HUES6 (cell line): ENCODE measurements around the gene IRGC.
"Not testable (repeated sequence)": the region's sequence is repeated elsewhere in the genome, so short reads cannot be mapped to it uniquely, and the experiment has no call there.

Experiments
- H3K27ac ChIP-seq: 2 replicates; pipeline ENCODE4 v1.7.0; 2013; ENCODE audit warnings: low read depth, mild to moderate bottlenecking, low read length, inconsistent platforms
- H3K27me3 ChIP-seq: 2 replicates; pipeline ENCODE4 v1.6.1; 2013; ENCODE audit warnings: low read length; ENCODE audit not compliant: control insufficient read depth, insufficient read depth
- H3K36me3 ChIP-seq: 2 replicates; pipeline ENCODE4 v1.6.1; 2013; ENCODE audit warnings: low read length; ENCODE audit not compliant: control insufficient read depth, insufficient read depth
- H3K4me1 ChIP-seq: 2 replicates; pipeline ENCODE4 v1.6.1; 2013; ENCODE audit warnings: low read length; ENCODE audit not compliant: control insufficient read depth, insufficient read depth
- H3K4me3 ChIP-seq: 2 replicates; pipeline ENCODE4 v1.5.1; 2013; ENCODE audit warnings: low read depth, low read length
- H3K9ac ChIP-seq: one replicate; pipeline ENCODE4 v1.6.1; 2013; ENCODE audit warnings: mild to moderate bottlenecking, low read length
- H3K9me3 ChIP-seq: 2 replicates; pipeline ENCODE4 v1.6.1; 2013; ENCODE audit warnings: low read depth, low read length; ENCODE audit not compliant: control insufficient read depth, insufficient read depth

The IRGC gene

GRCh38 chr19:43678512-43679261 is 37.2 kb upstream of the IRGC start:
- no peak overlapping the region for H3K27ac ChIP-seq
- no peaks in the 10 kb centered on the region for H3K36me3 ChIP-seq

DNA sequence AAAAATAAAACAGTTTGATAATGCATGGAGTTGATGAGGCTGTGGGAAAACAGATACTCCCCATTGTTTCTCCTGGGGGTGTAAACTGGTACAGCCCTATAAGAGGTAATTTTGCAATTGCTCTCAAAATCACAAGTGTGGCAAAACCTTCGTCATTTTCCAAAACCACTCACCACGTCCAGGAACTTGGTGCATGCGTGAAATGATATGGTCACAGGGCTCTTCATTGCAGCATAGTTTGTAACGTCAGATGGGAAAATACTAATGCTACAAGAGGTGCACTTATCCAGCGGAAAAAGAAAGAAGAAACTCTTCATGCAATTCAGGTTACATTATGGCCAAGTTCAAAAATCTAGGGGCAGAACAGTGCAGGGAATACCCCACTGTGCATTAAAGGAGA is 34.1 kb upstream of the IRGC start:
- H3K27me3 ChIP-seq = no peaks in the 10 kb centered on the region
- no peak overlapping the region for H3K27ac ChIP-seq
- H3K9me3 ChIP-seq = no peaks in the 10 kb centered on the region
- no peak overlapping the region for H3K9ac ChIP-seq
- H3K4me3 ChIP-seq = no peak overlapping the region
- peaks cover 6% of the 10 kb centered on the region for H3K4me1 ChIP-seq
- H3K36me3 ChIP-seq = no peaks in the 10 kb centered on the region

More at GRCh38 chr19:43678512-43679261, 37.2 kb upstream of the IRGC start:
- Histone ChIP-seq H3K4me3 (no peak overlapping the region), H3K27me3 (peaks cover 8% of the 10 kb centered on the region; the same call in 1 of the 2 replicates), H3K9ac (no peak overlapping the region), H3K9me3 (no peaks in the 10 kb centered on the region), H3K4me1 (peaks cover 9% of the 10 kb centered on the region; the same call in 1 of the 2 replicates)

DNA sequence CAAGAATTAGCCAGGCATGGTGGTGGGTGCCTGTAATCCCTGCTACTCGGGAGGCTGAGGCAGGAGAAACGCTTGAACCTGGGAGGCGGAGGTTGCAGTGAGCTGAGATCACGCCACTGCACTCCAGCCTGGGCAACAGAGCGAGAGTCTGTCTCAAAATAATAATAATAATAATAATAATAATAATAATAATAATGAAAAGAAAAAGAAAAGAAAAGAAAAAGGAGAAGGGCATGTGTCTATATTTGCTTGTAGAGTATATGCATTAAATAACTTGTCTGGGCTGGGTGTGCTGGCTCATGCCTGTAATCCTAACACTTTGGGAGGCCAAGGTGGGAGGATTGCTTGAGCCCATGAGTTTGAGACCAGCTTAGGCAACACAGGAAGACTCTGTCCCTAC is 33.6 kb upstream of the IRGC start:
- H3K36me3 ChIP-seq, H3K4me1 ChIP-seq, H3K9ac ChIP-seq, H3K27ac ChIP-seq, H3K27me3 ChIP-seq, H3K4me3 ChIP-seq, H3K9me3 ChIP-seq: not testable (repeated sequence)

- Histone ChIP-seq H3K36me3 (no peaks in the 10 kb centered on the region), H3K9ac (no peak overlapping the region), H3K4me1 (peaks cover 15% of the 10 kb centered on the region), H3K27ac (no peak overlapping the region), H3K27me3 (no peaks in the 10 kb centered on the region), H3K9me3 (no peaks in the 10 kb centered on the region), H3K4me3 (no peak overlapping the region)
These were observed 32.8 kb upstream of the IRGC start for GRCh38 chr19:43682824-43683661.

DNA sequence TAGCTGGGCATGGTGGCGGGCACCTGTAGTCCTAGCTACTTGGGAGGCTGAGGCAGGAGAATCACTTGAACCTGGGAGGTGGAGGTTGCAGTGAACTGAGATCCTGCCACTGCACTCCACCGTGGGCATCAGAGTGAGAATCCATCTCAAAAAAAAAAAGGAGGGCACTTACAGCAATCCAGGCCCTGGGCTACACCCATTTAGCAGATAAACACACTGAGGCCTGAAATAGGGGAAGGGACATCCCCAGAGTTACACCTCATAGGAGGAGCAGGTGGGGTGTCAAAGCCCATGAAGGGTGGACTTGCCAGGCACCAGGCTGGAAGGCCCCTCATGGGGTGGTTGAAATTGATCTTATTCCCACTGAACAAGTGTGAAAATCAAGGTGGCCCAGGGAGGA is 32.0 kb upstream of the IRGC start:
- Histone ChIP-seq H3K36me3 (no peaks in the 10 kb centered on the region), H3K27ac (no peak overlapping the region), H3K9me3 (no peaks in the 10 kb centered on the region), H3K4me3 (no peak overlapping the region), H3K27me3 (no peaks in the 10 kb centered on the region), H3K4me1 (peaks cover 15% of the 10 kb centered on the region), H3K9ac (no peak overlapping the region)

- Histone ChIP-seq H3K27ac (no peak overlapping the region), H3K36me3 (no peaks in the 10 kb centered on the region), H3K4me3 (no peak overlapping the region), H3K9me3 (no peaks in the 10 kb centered on the region), H3K4me1 (peaks cover 15% of the 10 kb centered on the region), H3K27me3 (no peaks in the 10 kb centered on the region), H3K9ac (no peak overlapping the region)
These were observed 31.6 kb upstream of the IRGC start for GRCh38 chr19:43684326-43684725.

- no peak overlapping the region for H3K4me3 ChIP-seq
These were observed 28.2 kb upstream of the IRGC start for GRCh38 chr19:43687660-43687997.

DNA sequence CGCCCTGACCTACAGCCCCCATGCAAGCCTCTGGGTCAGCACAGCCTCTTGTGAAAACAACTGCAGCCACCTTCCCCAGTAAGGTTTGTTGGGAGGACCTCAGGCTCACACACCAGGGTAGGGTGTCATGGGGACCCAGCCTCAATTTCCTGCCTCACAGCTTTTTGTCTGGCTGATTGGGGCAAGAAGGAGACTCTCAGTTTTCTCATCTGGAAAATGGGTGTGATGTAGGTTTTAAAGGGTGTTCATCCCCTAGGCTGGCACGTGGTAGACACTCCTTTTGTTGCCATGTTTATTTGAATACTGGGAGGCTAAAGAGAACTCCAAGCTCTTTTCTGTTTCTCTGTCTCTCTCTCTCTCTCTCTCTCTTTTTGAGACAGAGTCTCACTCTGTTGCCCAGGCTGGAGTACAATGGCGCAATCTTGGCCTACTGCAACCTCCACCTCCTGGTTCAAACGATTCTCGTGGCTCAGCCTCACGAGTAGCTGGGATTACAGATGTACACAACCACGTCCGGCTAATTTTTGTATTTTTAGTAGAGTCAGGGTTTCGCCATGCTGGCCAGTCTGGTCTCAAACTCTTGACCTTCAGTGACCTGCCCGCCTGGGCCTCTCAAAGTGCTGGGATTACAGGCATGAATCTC is 27.7 kb upstream of the IRGC start:
- Histone ChIP-seq H3K27ac (no peak overlapping the region), H3K27me3 (no peaks in the 10 kb centered on the region), H3K4me3 (no peak overlapping the region), H3K4me1 (peaks cover 15% of the 10 kb centered on the region), H3K36me3 (no peaks in the 10 kb centered on the region), H3K9ac (no peak overlapping the region), H3K9me3 (peaks cover 16% of the 10 kb centered on the region)

More at GRCh38 chr19:43687660-43687997, 28.2 kb upstream of the IRGC start:
- peaks cover 16% of the 10 kb centered on the region for H3K9me3 ChIP-seq
- no peaks in the 10 kb centered on the region for H3K36me3 ChIP-seq
- H3K4me1 ChIP-seq = peaks cover 15% of the 10 kb centered on the region
- H3K9ac ChIP-seq = no peak overlapping the region
- H3K27ac ChIP-seq = no peak overlapping the region
- H3K27me3 ChIP-seq = no peaks in the 10 kb centered on the region

- no peak overlapping the region for H3K27ac ChIP-seq
- no peak overlapping the region for H3K9ac ChIP-seq
- peaks cover 15% of the 10 kb centered on the region for H3K4me1 ChIP-seq
- H3K9me3 ChIP-seq = peaks cover 16% of the 10 kb centered on the region
- no peaks in the 10 kb centered on the region for H3K27me3 ChIP-seq
- no peaks in the 10 kb centered on the region for H3K36me3 ChIP-seq
- no peak overlapping the region for H3K4me3 ChIP-seq
These were observed 25.4 kb upstream of the IRGC start for GRCh38 chr19:43690444-43690843.

DNA sequence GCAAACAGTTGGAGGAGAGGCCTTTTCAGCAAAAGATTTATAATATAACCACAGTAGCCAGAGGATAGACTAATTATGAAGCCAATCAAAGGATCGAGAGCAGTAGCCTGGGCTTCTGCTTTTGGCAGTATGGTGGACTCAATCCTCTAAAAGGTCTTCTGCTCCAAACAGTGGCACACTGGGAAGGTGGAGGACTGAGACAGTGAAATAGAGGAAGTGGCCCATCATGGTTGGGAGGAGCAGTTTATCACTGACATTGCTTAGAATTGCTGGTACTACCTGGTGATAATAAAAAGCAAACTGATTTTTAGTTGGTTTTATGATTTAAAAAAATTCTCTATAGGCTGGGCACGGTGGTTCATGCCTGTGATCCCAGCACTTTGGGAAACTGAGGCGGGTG is 25.0 kb upstream of the IRGC start:
- H3K27ac ChIP-seq = no peak overlapping the region
- no peaks in the 10 kb centered on the region for H3K27me3 ChIP-seq

DNA sequence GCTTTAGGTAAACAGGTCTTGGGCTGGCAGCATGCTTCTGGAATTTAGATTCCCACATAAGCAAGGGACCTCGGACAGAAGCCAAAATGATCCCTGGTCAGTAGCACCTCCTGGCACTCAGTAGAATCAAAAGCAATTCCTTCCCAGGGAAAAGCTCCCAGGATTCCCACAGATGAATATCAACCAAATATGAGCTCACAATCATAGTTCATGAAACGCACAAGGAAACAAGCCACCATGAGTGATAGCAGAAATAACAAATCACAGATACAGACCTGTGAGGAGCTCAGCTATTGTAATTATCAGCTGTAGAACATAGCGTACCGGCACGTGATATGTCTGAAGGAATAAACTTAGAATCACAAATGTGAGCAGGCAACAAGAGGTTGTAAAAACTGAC is 24.1 kb upstream of the IRGC start:
- peaks cover 10% of the 10 kb centered on the region for H3K4me1 ChIP-seq
- no peak overlapping the region for H3K4me3 ChIP-seq
- no peak overlapping the region for H3K27ac ChIP-seq
- no peaks in the 10 kb centered on the region for H3K27me3 ChIP-seq
- H3K36me3 ChIP-seq = no peaks in the 10 kb centered on the region
- H3K9me3 ChIP-seq = peaks cover 21% of the 10 kb centered on the region
- no peak overlapping the region for H3K9ac ChIP-seq

More for the DNA sequence above, 25.0 kb upstream of the IRGC start:
- Histone ChIP-seq H3K9me3 (peaks cover 16% of the 10 kb centered on the region), H3K36me3 (no peaks in the 10 kb centered on the region), H3K4me1 (peaks cover 15% of the 10 kb centered on the region), H3K4me3 (no peak overlapping the region), H3K9ac (no peak overlapping the region)
